K562 (cell line): ENCODE measurements around the gene RGS12. TPM values are rescaled to one million over a fixed set of nuclear protein-coding genes. Genes with fewer than 3 reads are reported as not detected.

Experiments used
- ATAC-seq: fragments of 200-7000 bp; cut with Tn5 transposase; 3 replicates; pipeline ENCODE4 v1.9.1; 2020; ENCODE audit warnings: moderate library complexity
- BruUV-seq: library from RNA; stranded (reverse); fragments of 400-500 nt; replicated peaks from 2 replicates; lab custom pipeline; 2021; lab: Mats Ljungman, UMichigan
- CTCF ChIA-PET: fragments of 300-600 bp; formaldehyde crosslinking; extraction: SDS; loops from one replicate; lab custom pipeline; 2021; ENCODE audit warnings: low intra/inter-chr PET ratio; lab: Yijun Ruan, JAX
- POLR2A ChIA-PET: fragments of 300-600, 350-650 bp; sonication (Branson Sonifier 250); formaldehyde crosslinking; extraction: SDS; loops from one replicate; lab custom pipeline; 2021; ENCODE audit warnings: antibody characterized with exemption, inconsistent platforms; lab: Yijun Ruan, JAX
- DNase-seq, 4 experiments: peaks; one replicate each; pipeline versions ENCODE4 v3.0.0 to v3.0.0-alpha.2; 2011 to 2018; ENCODE audit warnings: low spot score in 3 of 4, mixed read lengths in 3 of 4; ENCODE audit errors: extremely low read depth in 1 of 4
- FAIRE-seq: peaks from 2 replicates; lab custom pipeline; 2011; peaks lifted over from hg19 to GRCh38; lab: Jason Lieb, UNC
- H2AFZ ChIP-seq: 2 replicates; pipeline ENCODE4 v1.6.0; 2011; ENCODE audit warnings: low read depth, low read length, control low read depth, inconsistent platforms
- H3K27ac ChIP-seq: fragments of 200-600 bp; 3 replicates; pipeline ENCODE4 v1.8.0; 2011; ENCODE audit warnings: low read depth, mild to moderate bottlenecking, control low read depth, inconsistent platforms, low read length, moderate library complexity, mixed read lengths; ENCODE audit errors: extremely low read depth
- H3K27me3 ChIP-seq, 2 experiments: fragments of 300-600 bp in 1 of 2; 2 replicates in 1 of 2; 3 replicates in 1 of 2; pipeline versions ENCODE4 v1.6.0 to v1.8.0; 2011; ENCODE audit warnings: inconsistent platforms in 2 of 2, low read length in 2 of 2, mild to moderate bottlenecking in 1 of 2, mixed read lengths in 1 of 2, moderate library complexity in 1 of 2; ENCODE audit not compliant: control insufficient read depth in 2 of 2, insufficient read depth in 2 of 2
- H3K36me3 ChIP-seq: fragments of 300-600 bp; 3 replicates; pipeline ENCODE4 v1.8.0; 2011; ENCODE audit warnings: mild to moderate bottlenecking, low read length, inconsistent platforms; ENCODE audit not compliant: control insufficient read depth, insufficient read depth
- H3K4me1 ChIP-seq, 2 experiments: fragments of 200-600 bp in 1 of 2; replicated peaks in 1 of 2; 2 replicates in 1 of 2; 3 replicates in 1 of 2; pipeline versions ENCODE4 v1.5.1 to v1.8.0; 2011; ENCODE audit warnings: inconsistent platforms in 2 of 2, low read length in 2 of 2, mild to moderate bottlenecking in 1 of 2, mixed read lengths in 1 of 2, moderate library complexity in 1 of 2; ENCODE audit not compliant: control insufficient read depth in 2 of 2, insufficient read depth in 2 of 2
- H3K4me2 ChIP-seq: 2 replicates; pipeline ENCODE4 v1.6.1; 2011; ENCODE audit warnings: low read length, control low read depth, inconsistent platforms, mixed read lengths; ENCODE audit not compliant: insufficient read depth
- H3K4me3 ChIP-seq: fragments of 200-600 bp; sonication (generic), shearing (Covaris generic); 2 replicates; pipeline ENCODE4 v1.5.1; 2016; ENCODE audit warnings: control low read depth, inconsistent platforms
- H3K79me2 ChIP-seq: fragments of 200-600 bp; 3 replicates; pipeline ENCODE4 v1.8.0; 2011; ENCODE audit warnings: low read length, inconsistent platforms; ENCODE audit not compliant: control insufficient read depth, insufficient read depth
- H3K9ac ChIP-seq, 2 experiments: 2 replicates each; pipeline versions ENCODE4 v1.6.0 to v1.6.1; 2011; ENCODE audit warnings: low read depth in 2 of 2, low read length in 2 of 2, control low read depth in 1 of 2, inconsistent platforms in 1 of 2, mild to moderate bottlenecking in 1 of 2, mixed read lengths in 1 of 2; ENCODE audit not compliant: insufficient read depth in 1 of 2
- H3K9me1 ChIP-seq: one replicate; pipeline ENCODE4 v1.6.0; 2011; ENCODE audit warnings: inconsistent platforms, mild to moderate bottlenecking, low read length, moderate library complexity; ENCODE audit not compliant: control insufficient read depth, insufficient read depth
- H3K9me3 ChIP-seq: replicated peaks from 2 replicates; pipeline ENCODE4 v1.5.1; 2011; ENCODE audit warnings: low read depth, low read length, inconsistent platforms; ENCODE audit not compliant: control insufficient read depth, insufficient read depth
- H4K20me1 ChIP-seq: replicated peaks from 2 replicates; pipeline ENCODE4 v1.6.1; 2011; ENCODE audit warnings: low read length, inconsistent platforms, mixed read lengths; ENCODE audit not compliant: control insufficient read depth, insufficient read depth
- COPS2 ChIP-seq: fragments of 450-650 bp; conservative IDR thresholded peaks from 2 replicates; pipeline ENCODE4 v1.6.1; 2016; ENCODE audit warnings: mild to moderate bottlenecking, moderate library complexity
- CTCF ChIP-seq, 3 experiments: IDR thresholded peaks in 2 of 3; conservative IDR thresholded peaks in 1 of 3; 2 replicates each; pipeline ENCODE4 v1.5.1; 2011 to 2012; ENCODE audit warnings: low read length in 3 of 3, mild to moderate bottlenecking in 3 of 3, control low read depth in 2 of 3, improper control_type of control experiment in 1 of 3, inconsistent platforms in 1 of 3, low read depth in 1 of 3, mixed read lengths in 1 of 3, moderate library complexity in 1 of 3; ENCODE audit not compliant: insufficient read depth in 2 of 3
- SIN3A ChIP-seq, 2 experiments: fragments of 150-350 bp in 1 of 2; IDR thresholded peaks; 2 replicates each; pipeline ENCODE4 v1.6.1; 2011 to 2016; ENCODE audit warnings: borderline replicate concordance in 2 of 2, low read depth in 2 of 2, low read length in 2 of 2, mild to moderate bottlenecking in 2 of 2, moderate library complexity in 2 of 2; ENCODE audit not compliant: control insufficient read depth in 1 of 2
- SOX6 ChIP-seq: fragments of 450-650 bp; IDR thresholded peaks from 2 replicates; pipeline ENCODE4 v1.6.1; 2014; ENCODE audit warnings: mild to moderate bottlenecking
- ZNF609 ChIP-seq: sonication (generic); formaldehyde crosslinking; IDR thresholded peaks from 2 replicates; pipeline ENCODE4 v1.8.1; 2023; ENCODE audit warnings: missing genetic modification reagents, mild to moderate bottlenecking, borderline replicate concordance
- WGBS: fragments of 100-300 bp; shearing (Covaris generic); methylation state at CpG from one replicate; pipeline ENCODE4 v1.1.6; 2016; ENCODE audit warnings: low coverage, mixed read lengths; ENCODE audit not compliant: insufficient coverage; ENCODE audit errors: missing lambda C conversion rate; 5-methylcytosine and 5-hydroxymethylcytosine counted together
- in situ Hi-C: fragments of 300-500 bp; cut with MboI; formaldehyde crosslinking; loops from 4 replicates; pipeline ENCODE4 v1.15.0; 2018; ENCODE audit warnings: inconsistent platforms, mixed read lengths
- intact Hi-C: fragments of 100-400 bp; cut with micrococcal nuclease; formaldehyde crosslinking; loops from 2 replicates; pipeline ENCODE4 v1.14.2; 2022
- polyA plus RNA-seq, 8 experiments: library from polyadenylated mRNA; depleted of rRNA in 4 of 8; stranded (reverse) in 5 of 8; unstranded in 3 of 8; fragments of >200 nt; fragmentation: Nextera tagmentation in 2 of 8; fragmentation: Illumina TruSeq in 1 of 8; extraction: Ambion mirVana in 2 of 8; extraction: Trizol in 1 of 8; gene quantifications; 2 replicates each; pipeline versions ENCODE4 v1.2.1 to v1.2.3, GENCODE V29; 2011 to 2014; ENCODE audit warnings: inconsistent platforms in 1 of 8, missing spikeins in 1 of 8
- total RNA-seq, 7 experiments: library from RNA; depleted of rRNA in 6 of 7; stranded (reverse); fragments of >200 nt in 6 of 7; fragmentation: Illumina TruSeq in 2 of 7; extraction: Trizol in 2 of 7; gene quantifications; 2 replicates each; pipeline versions ENCODE4 v1.2.1 to v1.2.3, GENCODE V29; 2011 to 2021; ENCODE audit warnings: low replicate concordance in 1 of 7

The RGS12 gene
- total and polyA plus RNA-seq, 9 of the 15 experiments (the other 6 are each of a cell fraction or from before 2014, with no cell fraction given), result 0.30 to 8.8 (median 5.5) TPM

DNA sequence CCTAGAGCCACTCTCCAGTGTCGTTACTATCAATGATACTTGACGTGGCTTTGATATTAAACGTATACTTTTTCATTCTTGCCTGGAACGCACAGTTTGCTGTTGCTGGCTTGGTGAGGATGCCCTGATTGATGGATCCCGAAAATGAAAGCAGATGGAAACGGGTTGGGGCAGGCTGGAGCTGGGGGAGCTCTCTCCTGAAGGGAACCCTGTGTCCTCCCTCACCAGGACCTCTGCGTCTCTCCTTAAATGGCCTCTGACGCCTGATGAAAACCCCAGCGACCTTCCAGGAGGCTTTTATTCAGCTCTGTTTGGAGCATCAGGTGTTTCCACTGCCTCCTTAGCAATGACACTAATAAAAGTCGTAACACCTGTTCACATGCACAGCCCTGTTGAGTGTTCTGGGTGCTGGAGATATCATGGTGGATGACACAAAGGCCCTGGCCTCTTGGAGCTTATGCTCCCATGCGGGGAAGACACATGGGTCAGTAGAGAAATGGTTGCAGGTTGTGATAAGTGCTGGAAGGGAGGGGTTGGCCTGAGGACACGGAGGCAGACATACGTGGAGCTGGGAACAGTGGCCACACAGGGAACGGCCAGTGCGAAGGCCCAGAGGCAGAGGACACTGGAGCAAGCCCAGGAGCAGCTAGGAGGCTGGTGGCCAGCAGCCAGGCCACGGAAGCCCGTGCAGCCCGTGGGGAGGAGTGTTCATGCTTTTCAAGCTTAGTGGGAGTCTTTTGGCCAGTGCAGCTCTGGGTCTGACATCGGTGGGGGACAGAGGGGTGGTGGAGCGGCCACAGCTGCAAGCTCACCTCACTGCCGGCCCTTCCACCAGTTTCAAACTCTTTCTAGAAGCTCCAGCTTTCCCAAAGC is 36.4 kb upstream of the RGS12 start:
- Histone ChIP-seq H3K9me1 (no peaks in the 10 kb centered on the region), H3K9me3 (no peaks in the 10 kb centered on the region), H3K4me3 (no peak overlapping the region), H3K9ac (no peak overlapping the region), H3K36me3 (no peaks in the 10 kb centered on the region), H3K27ac (no peak overlapping the region), H3K4me1 (peaks cover 0 to 26% of the 10 kb centered on the region in 2 experiments; a peak in 2 of 5 replicates), H3K79me2 (no peaks in the 10 kb centered on the region), H2AFZ (no peak overlapping the region), H3K27me3 (peaks cover 30 to 75% of the 10 kb centered on the region in 2 experiments), H3K4me2 (no peak overlapping the region), H4K20me1 (peaks cover 8% of the 10 kb centered on the region; the same call in 1 of the 2 replicates)
- in situ Hi-C loops, result no loop called here
- intact Hi-C loops, result no loop called here
- ChIA-PET CTCF (no interaction called here), POLR2A (interaction anchor here (0.7 to 1.2 kb wide), 3 partner anchors 8 to 33 kb away, joined by 3 read pairs; partner anchors contain the start of gene MSANTD1)
- ATAC-seq, result no peak; the same call in 2 of the 3 replicates
- TF ChIP-seq COPS2, result no peak
- no peak for TF ChIP-seq SOX6
- DNase-seq, result no peak
- 4% methylated on average over 21 of the region's 21 CpGs for WGBS
- no peak for FAIRE-seq
- BruUV-seq, result no TSS peak

DNA sequence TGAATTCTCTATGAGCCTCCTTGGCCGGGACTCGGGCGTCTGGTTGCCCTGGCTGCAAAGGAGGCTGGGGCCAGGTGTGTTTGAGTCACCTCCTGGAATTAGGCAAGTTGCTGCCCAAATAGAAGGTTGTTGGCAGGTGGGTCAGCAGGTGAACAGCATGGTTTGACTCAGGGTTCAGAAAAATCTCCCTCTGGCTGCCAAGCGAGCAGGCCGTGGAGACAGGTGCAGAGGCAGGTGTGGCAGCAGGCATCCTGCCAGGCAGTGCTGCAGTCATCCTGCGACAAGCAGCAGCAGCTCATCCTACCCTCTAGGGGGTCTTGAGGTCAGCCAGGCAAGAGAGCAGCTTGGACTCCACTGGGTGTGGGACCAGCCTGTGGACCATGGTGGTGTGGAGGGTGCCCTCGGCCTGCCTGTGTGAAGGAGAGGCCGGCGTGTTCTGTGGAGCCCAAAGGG is 35.7 kb upstream of the RGS12 start:
- Histone ChIP-seq H3K4me2 (no peak overlapping the region), H3K9me1 (no peaks in the 10 kb centered on the region), H3K36me3 (no peaks in the 10 kb centered on the region), H4K20me1 (peaks cover 8% of the 10 kb centered on the region), H3K4me3 (no peak overlapping the region), H3K79me2 (no peaks in the 10 kb centered on the region), H3K27ac (no peak overlapping the region), H3K27me3 (peaks cover 31 to 82% of the 10 kb centered on the region in 2 experiments), H3K4me1 (peaks cover 0 to 23% of the 10 kb centered on the region in 2 experiments; a peak in 2 of 5 replicates), H2AFZ (no peak overlapping the region), H3K9ac (no peak overlapping the region), H3K9me3 (no peaks in the 10 kb centered on the region)
- POLR2A ChIA-PET, result interaction anchor here (0.7 to 1.2 kb wide), 3 partner anchors 8 to 32 kb away, joined by 3 read pairs; partner anchors contain the start of gene MSANTD1
- 4% methylated on average over 9 of the region's 9 CpGs for WGBS
- no peak for ATAC-seq
- FAIRE-seq, result no peak
- no TSS peak for BruUV-seq
- in situ Hi-C loops, result no loop called here
- intact Hi-C loops, result no loop called here
- CTCF ChIA-PET, result no interaction called here
- DNase-seq, result no peak
- TF ChIP-seq SIN3A (IDR thresholded peaks at IDR 0.05; ENCODE audit: borderline replicate concordance in 2 of 2, control insufficient read depth in 1 of 2, low read depth in 2 of 2, low read length in 2 of 2) (no peak), ZNF609 (CRISPR knock-in tag) (no peak), CTCF (IDR thresholded peaks at IDR 0.05 in 2 of 3, conservative IDR thresholded peaks at IDR 0.05 in 1 of 3; ENCODE audit: insufficient read depth in 2 of 3, low read depth in 1 of 3, low read length in 3 of 3) (no peak)
